ENCODE measurements around the gene ZMYM4.
"Not testable (repeated sequence)": the region's sequence is repeated elsewhere in the genome, so short reads cannot be mapped to it uniquely, and the experiment has no call there.

Gene ZMYM4

DNA sequence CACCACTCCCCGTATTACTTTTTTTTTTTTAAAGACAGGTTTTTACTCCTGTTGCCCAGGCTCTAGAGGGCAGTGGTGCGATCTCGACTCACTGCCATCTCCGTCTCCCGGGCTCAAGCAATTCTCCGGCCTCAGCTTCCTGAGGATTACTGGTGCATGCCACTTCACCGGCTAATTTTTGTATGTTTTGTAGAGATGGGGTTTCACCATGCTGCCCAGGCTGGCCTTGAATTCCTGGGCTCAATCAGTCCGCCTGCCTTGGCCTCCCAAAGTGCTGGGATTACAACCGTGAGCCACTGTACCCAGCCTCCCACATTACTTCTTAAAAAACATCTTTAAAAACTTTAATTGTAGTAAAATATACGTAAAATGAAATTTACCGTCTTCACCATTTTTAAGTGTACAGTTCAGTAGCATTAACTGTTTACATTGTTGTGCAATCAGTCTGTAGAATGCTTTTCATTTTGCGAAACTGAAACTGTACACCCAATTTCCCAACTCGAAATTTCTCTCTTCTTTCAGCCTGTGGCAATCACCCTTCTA is 77.0 kb downstream of the ZMYM4 start:
- no peak for FAIRE-seq
- DNase-seq (ENCODE audit: insufficient read length): no peak

DNA sequence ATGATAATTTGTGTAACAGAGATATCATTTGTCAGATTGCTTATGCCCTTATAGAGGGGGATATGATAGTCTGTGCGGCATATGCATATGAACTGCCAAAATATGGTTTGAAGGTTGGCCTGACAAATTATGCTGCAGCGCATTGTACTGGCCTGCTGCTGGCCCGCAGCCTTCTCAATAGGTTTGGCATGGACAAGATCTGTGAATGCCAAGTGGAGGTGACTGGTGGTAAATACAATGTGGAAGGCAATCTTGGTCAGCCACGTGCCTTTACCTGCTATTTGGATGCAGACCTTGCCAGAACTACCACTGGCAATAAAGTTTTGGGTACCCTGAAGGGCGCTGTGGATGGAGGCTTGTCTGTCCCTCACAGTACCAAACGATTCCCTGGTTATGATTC is 82.4 kb downstream of the ZMYM4 start:
- DNase-seq (ENCODE audit: insufficient read length) (no peak), FAIRE-seq (no peak)
- TF ChIP-seq POLR2AphosphoS5 (IDR thresholded peaks at IDR 0.05; ENCODE audit: low read depth, low read length) (no peak), TAF1 (IDR thresholded peaks at IDR 0.05; ENCODE audit: borderline replicate concordance, low read depth, low read length) (no peak), POLR2A (IDR thresholded peaks at IDR 0.05; ENCODE audit: low read depth, low read length) (no peak)

More for the DNA sequence above, 77.0 kb downstream of the ZMYM4 start:
- no peak for TF ChIP-seq POLR2AphosphoS5 (IDR thresholded peaks at IDR 0.05; ENCODE audit: low read depth, low read length)

DNA sequence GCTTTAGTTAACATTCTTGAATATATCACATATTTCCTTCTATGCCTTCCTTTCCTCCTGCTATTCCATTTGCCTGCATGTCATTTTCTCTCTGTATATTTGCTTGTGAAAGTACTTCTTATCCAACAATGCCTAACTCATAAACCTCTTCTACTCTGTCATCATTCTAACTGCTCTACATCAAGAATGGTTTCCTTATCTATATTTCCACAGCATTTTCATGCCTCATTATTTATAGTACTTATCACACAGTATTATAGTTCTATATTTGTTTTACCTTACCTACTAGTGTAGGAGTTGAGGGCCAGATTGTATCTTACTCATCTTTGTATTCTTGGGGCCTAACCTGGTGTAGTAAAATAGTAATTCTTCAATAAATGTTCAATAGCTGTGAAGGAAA is 91.5 kb downstream of the ZMYM4 start:
- TF ChIP-seq POLR2A (IDR thresholded peaks at IDR 0.05; ENCODE audit: low read depth, low read length): no peak
- no peak for TF ChIP-seq POLR2AphosphoS5 (IDR thresholded peaks at IDR 0.05; ENCODE audit: low read depth, low read length)
- no peak for TF ChIP-seq TAF1 (IDR thresholded peaks at IDR 0.05; ENCODE audit: borderline replicate concordance, low read depth, low read length)
- no peak for DNase-seq (ENCODE audit: insufficient read length)
- no peak for FAIRE-seq

DNA sequence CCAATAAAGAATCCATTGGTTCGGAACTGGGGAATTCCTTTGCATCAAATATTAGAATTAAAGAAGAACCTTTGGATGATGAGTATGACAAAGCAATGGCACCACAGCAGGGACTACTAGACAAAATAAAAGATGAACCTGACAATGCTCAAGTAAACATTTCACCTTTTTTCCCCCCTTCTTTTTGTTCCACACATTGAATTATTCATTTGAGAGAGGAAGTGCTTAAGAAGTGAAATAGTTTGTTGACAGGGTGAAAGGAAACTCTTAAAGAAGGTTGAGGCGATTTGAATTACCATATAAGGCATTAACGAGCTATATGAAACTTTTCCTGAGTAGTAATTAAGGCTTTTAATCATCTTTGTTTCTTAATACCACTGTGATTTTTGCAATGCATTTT is 93.1 kb downstream of the ZMYM4 start:
- DNase-seq (ENCODE audit: insufficient read length): no peak
- no peak for FAIRE-seq
- TF ChIP-seq POLR2A (IDR thresholded peaks at IDR 0.05; ENCODE audit: low read depth, low read length): no peak
- no peak for TF ChIP-seq TAF1 (IDR thresholded peaks at IDR 0.05; ENCODE audit: borderline replicate concordance, low read depth, low read length)
- no peak for TF ChIP-seq POLR2AphosphoS5 (IDR thresholded peaks at IDR 0.05; ENCODE audit: low read depth, low read length)

DNA sequence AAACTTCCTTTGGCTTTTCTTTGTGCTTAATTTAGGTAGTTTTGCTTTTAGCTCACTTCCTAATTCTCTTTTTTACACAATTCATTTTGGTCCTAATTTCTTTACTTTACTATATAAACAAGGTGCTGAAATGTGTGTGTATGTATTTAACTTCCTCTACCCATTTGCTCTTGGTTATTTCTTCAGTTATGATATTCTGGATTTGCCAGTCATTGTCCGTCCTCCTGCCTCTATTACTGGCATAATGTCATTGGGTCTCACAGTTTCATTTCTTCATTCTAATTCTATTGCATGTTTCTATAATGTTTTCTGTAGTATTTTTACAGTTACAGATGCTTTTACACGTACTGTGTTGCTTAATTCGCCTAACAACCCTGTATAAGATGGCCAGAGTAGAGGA is 96.2 kb downstream of the ZMYM4 start:
- DNase-seq (ENCODE audit: insufficient read length): no peak
- no peak for FAIRE-seq
- TF ChIP-seq TAF1 (IDR thresholded peaks at IDR 0.05; ENCODE audit: borderline replicate concordance, low read depth, low read length): no peak
- TF ChIP-seq POLR2AphosphoS5 (IDR thresholded peaks at IDR 0.05; ENCODE audit: low read depth, low read length): no peak
- no peak for TF ChIP-seq POLR2A (IDR thresholded peaks at IDR 0.05; ENCODE audit: low read depth, low read length)

DNA sequence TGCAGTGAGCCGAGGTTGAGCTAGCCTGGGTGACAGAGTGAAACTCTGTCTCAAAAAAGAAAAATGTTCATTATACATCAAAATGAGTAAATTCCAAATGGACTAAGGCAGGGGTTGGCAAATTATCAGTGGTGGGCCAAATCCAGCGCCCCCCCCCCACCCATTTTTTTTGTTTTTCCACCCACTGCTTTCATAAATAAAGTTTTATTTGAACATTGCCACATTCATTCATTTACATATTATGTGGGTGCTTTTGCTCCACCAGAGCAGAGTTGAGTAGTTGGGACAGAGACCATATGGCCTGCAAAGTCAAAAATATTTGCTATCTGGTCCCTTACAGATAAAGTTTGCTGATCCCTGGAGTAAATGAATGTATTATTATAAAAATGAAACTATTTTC is 99.4 kb downstream of the ZMYM4 start:
- DNase-seq (ENCODE audit: insufficient read length) (no peak), FAIRE-seq (no peak)
- TF ChIP-seq TAF1 (IDR thresholded peaks at IDR 0.05; ENCODE audit: borderline replicate concordance, low read depth, low read length) (no peak), POLR2AphosphoS5 (IDR thresholded peaks at IDR 0.05; ENCODE audit: low read depth, low read length) (no peak), POLR2A (IDR thresholded peaks at IDR 0.05; ENCODE audit: low read depth, low read length) (no peak)

DNA sequence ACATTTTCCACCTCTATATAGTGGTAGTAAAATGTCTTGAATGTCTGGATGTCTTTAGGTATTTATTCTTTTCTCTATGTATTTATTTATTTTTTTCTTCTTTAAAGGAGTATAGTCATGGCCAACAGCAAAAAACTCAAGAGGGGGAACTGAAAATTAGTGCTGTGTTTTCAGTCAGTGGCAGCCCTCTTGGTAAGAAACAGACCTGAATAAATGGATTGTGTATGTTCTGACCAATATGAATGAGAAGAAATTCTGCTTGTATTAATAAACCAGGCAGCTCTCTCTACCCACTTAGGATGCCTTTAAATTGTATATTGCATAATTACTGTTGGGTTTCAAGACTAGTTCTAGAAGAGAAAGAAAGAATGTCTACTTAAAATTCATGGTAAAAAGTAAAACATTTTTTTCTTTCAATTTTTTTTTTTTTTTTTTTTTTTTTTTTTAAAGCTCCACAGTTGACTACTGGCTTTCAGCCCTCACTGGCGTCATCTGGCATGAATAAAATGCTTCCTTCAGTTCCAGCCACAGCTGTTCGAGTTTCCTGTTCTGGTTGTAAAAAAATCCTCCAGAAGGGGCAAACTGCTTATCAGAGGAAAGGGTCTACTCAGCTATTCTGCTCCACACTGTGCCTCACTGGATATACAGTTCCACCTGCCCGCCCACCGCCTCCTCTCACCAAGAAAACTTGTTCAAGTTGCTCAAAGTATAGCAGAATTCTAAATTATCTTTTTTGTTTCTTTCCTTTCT is 101.6 kb downstream of the ZMYM4 start:
- DNase-seq (ENCODE audit: insufficient read length) (no peak), FAIRE-seq (peak; percentile 36)
- TF ChIP-seq TAF1 (IDR thresholded peaks at IDR 0.05; ENCODE audit: borderline replicate concordance, low read depth, low read length) (no peak), POLR2AphosphoS5 (IDR thresholded peaks at IDR 0.05; ENCODE audit: low read depth, low read length) (no peak), POLR2A (IDR thresholded peaks at IDR 0.05; ENCODE audit: low read depth, low read length) (no peak)

DNA sequence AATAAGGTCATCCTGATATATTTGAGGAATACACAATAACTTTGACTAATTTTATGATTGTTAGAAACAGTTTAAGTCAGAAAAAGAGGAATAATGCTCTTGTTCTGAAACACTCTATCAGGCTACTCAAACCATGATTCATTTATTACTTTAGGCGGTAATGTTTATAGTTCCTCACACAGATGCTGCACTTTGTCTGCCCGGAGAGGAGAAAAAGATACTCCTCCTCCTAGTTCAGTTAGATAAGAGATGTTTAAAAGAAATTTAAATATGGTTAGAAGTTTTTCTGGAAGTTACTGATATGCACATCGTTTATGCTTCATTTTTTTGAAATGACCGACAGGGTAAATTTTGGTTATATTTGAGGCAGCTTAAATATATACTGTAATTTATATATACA is 103.0 kb downstream of the ZMYM4 start:
- TF ChIP-seq POLR2A (IDR thresholded peaks at IDR 0.05; ENCODE audit: low read depth, low read length) (no peak), TAF1 (IDR thresholded peaks at IDR 0.05; ENCODE audit: borderline replicate concordance, low read depth, low read length) (no peak), POLR2AphosphoS5 (IDR thresholded peaks at IDR 0.05; ENCODE audit: low read depth, low read length) (no peak)
- DNase-seq (ENCODE audit: insufficient read length) (no peak), FAIRE-seq (no peak)

DNA sequence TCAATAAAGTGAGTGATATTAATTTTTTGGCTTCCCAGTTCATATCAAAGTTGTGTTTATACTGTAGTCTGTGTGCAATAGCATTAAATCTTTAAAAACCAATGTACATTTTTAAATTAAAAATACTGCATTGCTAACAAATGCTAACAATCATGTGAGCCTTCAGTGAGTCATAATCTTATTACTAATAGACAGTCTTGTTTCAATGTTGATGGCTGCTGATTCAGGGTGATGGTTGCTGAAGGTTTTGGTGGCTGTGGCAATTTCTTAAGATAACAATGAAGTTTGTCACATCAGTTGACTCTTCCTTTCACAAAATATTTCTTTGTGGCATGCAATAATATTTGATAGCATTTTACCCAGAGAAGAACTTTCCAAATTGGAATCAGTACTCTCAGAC is 109.0 kb downstream of the ZMYM4 start:
- TF ChIP-seq TAF1 (IDR thresholded peaks at IDR 0.05; ENCODE audit: borderline replicate concordance, low read depth, low read length) (no peak), POLR2A (IDR thresholded peaks at IDR 0.05; ENCODE audit: low read depth, low read length) (no peak)
- FAIRE-seq: no peak
- no peak for DNase-seq (ENCODE audit: insufficient read length)

DNA sequence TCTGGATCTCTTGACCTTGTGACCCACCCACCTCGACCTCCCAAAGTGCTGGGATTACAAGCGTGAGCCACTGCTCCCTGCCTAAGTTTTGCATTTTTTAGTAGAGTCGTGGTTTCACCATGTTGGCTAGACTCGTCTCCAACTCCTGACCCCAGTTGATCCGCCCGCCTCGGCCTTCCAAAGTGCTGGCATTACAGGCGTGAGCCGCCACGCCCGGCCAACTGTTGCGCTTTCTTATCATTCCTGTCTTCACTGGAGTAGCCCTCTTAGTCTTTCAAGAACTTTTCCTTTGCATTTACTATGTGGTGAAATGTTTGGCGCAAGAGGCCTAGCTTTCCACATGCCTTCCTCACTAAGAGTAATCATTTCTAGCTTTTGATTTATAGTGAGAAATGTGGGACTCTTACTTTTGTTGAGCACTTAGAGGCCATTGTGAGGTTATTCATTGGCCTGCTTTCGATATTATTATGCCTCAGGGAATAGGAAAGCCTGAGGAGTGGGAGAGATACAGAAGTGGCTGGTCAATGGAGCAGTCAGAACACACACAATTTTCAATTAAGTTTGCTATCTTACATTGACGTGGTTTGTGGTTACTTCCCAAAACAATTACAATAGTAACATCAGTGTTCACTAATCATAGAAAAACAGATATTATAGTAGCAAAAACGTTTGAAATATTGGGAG is 111.0 kb downstream of the ZMYM4 start:
- TF ChIP-seq POLR2AphosphoS5 (IDR thresholded peaks at IDR 0.05; ENCODE audit: low read depth, low read length) (no peak), POLR2A (IDR thresholded peaks at IDR 0.05; ENCODE audit: low read depth, low read length) (no peak), TAF1 (IDR thresholded peaks at IDR 0.05; ENCODE audit: borderline replicate concordance, low read depth, low read length) (no peak)
- DNase-seq (ENCODE audit: insufficient read length): no peak
- no peak for FAIRE-seq

DNA sequence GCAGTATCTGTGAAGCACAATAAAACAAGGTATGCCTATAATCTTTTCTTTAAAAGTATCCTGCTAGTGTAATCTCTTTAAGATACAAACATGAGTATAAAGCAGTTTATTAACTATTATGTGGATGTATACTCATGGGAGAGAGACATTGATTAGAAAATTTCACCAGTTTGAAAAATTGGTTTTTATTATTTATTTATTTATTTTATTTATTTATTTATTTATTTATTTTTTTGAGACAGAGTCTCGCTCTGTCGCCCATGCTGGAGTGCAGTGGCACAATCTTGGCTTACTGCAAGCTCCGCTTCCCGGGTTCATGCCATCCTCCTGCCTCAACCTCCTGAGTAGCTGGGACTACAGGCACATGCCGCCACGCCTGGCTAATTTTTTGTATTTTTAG is 111.6 kb downstream of the ZMYM4 start:
- not testable (repeated sequence) for DNase-seq (ENCODE audit: insufficient read length); FAIRE-seq

DNA sequence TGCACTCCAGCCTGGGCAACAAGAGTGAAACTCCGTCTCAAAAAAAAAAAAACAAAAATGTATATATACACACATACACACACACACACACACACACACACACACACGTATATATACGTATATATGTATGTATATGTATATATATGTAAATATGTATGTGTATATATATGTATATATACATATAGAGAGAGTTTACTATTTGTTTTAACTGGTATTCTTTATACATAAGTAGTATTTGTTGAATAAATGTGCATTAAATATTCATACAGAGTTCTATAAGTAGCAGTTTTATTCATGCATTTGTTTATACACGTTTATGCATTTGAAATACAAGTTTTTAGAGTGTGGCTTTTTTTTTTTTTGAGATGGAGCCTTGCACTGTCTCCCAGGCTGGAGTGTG is 113.6 kb downstream of the ZMYM4 start:
- no peak for DNase-seq (ENCODE audit: insufficient read length)
- no peak for FAIRE-seq
- TF ChIP-seq POLR2A (IDR thresholded peaks at IDR 0.05; ENCODE audit: low read depth, low read length) (no peak), TAF1 (IDR thresholded peaks at IDR 0.05; ENCODE audit: borderline replicate concordance, low read depth, low read length) (no peak), POLR2AphosphoS5 (IDR thresholded peaks at IDR 0.05; ENCODE audit: low read depth, low read length) (no peak)

Measured in GM12892 (cell line).